HG03095 (cell line): ENCODE results near the gene PDSS1.
"Not testable (repeated sequence)": the region's sequence is repeated elsewhere in the genome, so short reads cannot be mapped to it uniquely, and the experiment has no call there.

ENCODE experiments used
- ATAC-seq: cut with Tn5 transposase; IDR thresholded peaks from one replicate; pipeline ENCODE4 v1.9.1; 2021; ENCODE audit warnings: moderate library complexity; ENCODE audit not compliant: unreplicated experiment

Gene PDSS1

DNA sequence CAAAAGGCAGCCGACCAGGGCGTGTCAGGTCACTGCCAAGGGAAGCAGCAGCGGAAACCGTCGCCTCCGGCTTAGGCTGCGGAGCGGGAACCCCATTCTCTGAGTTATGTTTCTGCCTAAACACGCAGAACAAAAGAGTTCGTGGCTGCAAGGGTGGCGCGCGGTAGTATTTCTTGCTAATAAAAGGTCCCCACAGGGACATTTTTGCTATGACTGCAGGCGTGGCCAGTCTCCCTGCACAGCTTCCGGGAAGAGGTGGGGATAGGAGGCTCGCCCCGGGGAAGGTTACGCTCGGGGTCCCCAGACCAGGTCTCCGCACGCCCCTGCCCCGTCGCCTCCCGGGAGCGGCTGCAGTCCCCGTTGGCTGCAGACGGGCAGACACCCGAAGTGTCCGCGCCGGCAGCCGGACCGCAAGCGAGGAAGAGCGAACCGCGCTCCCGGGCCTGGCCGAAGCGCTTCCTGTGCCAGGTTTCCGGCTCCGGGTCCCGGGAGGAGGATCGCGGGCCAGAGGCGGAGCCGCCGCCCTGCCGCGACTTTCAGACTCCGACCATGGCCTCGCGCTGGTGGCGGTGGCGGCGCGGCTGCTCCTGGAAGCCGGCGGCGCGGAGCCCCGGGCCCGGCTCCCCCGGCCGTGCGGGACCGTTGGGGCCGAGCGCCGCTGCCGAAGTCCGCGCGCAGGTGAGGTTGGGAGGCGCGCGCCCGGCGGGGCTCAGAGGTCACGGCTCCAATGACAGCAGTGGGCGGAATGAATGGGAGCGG, at the start of gene PDSS1:
Gene PDSS1, plus strand, starts transcription at position 539 of the 759 bp plus-strand sequence. Its CDS starts 11 bp downstream, at position 550.
- peak; percentile 87 for ATAC-seq

DNA sequence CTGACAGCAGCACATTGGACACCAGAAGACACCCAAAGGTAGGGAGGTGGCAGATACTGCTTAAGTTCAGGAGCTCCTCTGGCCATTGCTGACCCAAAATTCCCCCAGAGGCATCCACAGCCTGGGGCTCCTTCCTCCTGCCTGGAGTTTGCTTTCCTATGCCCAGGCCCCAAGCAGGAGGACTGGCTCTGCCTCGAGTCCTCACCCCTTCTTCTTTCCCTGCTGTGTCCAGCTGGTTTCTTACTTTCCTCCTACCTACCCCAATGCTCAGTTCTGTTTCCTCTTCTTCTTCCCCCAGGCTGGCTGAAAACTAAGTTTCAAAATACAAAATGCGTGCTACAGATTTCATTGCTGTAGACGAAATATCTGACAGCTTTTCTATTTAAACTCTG, 49.3 kb upstream of the PDSS1 start:
- ATAC-seq, result not testable (repeated sequence)

DNA sequence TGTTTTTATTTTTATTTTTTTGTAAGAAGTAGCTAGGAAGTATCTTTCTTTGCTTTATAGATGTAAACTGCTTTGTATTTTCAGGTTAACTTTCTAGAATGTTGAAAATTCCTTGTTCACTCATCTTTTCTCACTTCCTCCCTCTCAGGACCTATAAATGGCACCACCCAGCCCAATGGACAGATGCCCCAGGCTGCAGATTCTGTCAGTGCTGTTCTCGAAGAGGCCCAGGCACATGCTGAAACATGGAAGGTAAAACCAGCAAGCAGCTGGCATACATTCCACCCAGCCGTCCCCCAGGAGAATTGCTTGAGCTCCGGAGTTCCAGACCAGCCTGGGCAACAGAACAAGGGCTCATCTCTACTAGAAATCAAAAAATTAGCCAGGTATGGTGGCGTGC, 47.1 kb upstream of the PDSS1 start:
- ATAC-seq, result no peak

- ATAC-seq, result not testable (repeated sequence)
Observed at GRCh38 chr10:26651476-26651875, 46.0 kb upstream of the PDSS1 start.

DNA sequence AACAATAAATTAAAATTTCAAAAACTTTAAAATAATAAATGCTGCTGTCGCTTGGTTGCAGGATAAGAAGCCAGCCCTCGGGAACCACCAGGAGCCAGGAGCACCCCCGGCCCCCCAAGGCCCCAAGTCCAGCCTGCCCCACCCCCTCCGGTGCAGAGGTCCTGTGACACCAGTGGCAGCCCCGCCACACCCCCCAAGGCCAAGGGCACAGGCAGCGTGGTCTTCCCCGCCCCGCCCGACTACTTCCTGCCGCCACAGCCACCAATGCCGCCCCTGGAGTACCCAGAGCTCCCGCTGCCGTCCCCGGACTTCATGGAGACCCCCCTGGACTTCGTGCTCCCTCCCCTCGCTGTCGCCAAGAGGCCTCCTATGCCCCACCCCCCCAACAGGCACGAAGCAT, 44.5 kb upstream of the PDSS1 start:
- ATAC-seq, result no peak

GRCh38 chr10:26655746-26656145, 41.8 kb upstream of the PDSS1 start:
- no peak for ATAC-seq

- ATAC-seq, result no peak
Observed at GRCh38 chr10:26662864-26663263, 34.6 kb upstream of the PDSS1 start.

- ATAC-seq, result no peak
Observed at GRCh38 chr10:26665080-26666048, 32.1 kb upstream of the PDSS1 start.

DNA sequence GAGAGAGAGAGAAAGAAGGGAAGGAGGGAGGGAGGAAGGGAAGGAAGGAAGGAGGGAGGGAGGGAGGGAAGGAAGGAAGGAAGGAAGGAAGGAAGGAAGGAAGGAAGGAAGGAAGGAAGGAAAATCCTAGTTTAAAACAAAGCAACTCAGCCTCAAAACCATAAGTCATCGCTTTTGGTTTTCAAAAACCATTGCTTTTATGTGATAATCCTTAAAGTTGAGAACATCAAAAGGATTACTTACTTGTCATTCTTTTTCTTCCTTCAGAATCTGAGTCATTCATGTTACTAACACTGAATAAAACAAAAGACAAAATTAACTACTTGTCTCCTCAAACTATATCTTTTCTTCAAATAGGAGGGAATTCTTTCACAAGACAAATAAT, 21.6 kb upstream of the PDSS1 start:
- ATAC-seq, result no peak

- ATAC-seq, result no peak
Observed at GRCh38 chr10:26679588-26679987, 17.9 kb upstream of the PDSS1 start.

GRCh38 chr10:26681076-26681475, 16.4 kb upstream of the PDSS1 start:
- ATAC-seq, result no peak

DNA sequence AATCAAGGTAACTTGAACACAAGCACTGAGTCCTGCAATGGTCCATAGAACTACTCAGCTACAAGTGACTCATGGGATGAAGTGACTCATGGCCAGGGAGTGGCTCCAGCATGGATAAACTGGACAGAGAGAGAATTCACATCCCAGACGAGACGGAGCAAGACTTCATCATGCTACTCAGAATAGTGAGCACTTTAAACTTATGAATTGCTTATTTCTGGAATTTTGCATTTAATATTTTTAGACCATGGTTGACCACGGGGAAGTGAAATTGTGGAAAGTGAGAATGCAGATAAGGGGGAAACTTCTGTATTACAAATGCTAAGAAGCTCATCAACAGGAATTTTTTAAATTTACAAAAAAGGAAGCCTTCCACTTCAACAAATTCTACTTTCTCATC, 15.5 kb upstream of the PDSS1 start:
- not testable (repeated sequence) for ATAC-seq

GRCh38 chr10:26682931-26683330, 14.6 kb upstream of the PDSS1 start:
- no peak for ATAC-seq

GRCh38 chr10:26684667-26685264, 12.7 kb upstream of the PDSS1 start:
- ATAC-seq, result peak; percentile 83

DNA sequence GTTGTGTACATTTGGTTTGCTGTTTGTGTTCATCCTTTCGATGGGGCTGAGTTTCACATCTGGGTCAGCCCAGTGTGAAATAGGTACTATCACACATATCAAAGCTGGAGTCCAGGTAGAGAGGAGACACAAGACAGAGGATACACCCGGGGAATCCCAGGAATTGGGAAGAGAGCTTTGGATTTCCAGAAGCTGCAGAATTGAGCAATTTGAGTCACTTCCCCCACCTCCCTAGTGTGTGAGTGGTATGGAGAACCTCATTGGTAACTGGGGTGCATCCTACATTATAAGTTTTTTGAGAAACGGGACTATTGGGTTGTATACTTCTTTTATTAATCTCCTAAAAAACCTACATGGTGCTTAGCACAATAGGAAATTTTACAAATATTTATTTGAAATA, 12.1 kb upstream of the PDSS1 start:
- no peak for ATAC-seq

GRCh38 chr10:26689399-26689798, 8.1 kb upstream of the PDSS1 start:
- ATAC-seq, result no peak

DNA sequence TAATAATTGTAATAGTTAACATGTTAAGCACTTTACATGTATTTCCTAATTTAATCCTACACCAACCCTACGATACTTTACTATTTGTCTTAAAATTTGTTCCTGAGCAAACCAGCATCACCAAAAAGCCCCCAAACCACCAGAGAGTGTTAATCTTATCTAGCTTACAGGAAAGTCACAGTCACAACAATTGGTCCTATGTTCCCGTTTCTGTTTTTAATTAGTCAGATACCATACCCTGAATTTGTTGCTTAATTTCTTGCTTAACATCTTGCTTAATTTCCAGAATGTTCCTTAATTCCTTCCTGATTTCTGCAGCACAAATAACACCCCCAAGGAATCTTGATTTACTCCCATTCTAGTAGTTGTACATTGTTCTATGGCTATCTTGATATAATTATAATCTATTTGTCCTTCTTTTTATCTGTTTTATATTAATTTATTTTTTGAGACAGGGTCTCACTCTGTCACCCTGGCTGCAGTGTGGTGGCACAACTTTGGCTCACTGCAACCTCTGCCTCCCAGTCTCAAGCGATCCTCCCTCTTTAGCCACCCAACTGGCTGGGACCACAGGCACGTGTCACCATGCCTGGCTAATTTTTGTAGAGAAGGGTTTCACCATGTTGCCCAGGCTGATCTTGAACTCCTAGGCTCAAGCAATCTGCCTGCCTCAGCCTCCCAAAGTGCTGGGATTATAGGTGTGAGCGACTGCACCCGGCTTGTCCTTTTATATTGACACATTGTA, 6.6 kb upstream of the PDSS1 start:
- ATAC-seq, result no peak

DNA sequence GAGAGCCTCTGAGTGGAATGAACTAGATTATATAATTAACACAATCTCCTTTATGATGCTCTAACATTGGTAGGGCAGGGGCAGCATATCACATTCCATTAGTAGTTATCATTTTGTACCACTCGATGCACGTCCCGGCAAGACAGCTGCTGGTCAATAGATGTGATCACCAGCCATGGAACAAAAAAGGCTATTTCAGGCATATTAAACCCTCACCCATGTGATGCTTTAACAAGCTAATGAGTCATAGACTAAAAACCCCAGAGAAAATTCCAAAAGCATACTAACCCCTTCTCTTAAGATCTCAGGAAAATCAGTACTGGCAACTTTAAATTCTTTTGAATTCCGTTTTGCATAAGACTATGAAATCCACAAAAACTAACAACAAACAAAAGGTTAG, 3.0 kb upstream of the PDSS1 start:
- not testable (repeated sequence) for ATAC-seq

- ATAC-seq, result no peak
Observed at GRCh38 chr10:26696786-26697162, 727 bp upstream of the PDSS1 start.

DNA sequence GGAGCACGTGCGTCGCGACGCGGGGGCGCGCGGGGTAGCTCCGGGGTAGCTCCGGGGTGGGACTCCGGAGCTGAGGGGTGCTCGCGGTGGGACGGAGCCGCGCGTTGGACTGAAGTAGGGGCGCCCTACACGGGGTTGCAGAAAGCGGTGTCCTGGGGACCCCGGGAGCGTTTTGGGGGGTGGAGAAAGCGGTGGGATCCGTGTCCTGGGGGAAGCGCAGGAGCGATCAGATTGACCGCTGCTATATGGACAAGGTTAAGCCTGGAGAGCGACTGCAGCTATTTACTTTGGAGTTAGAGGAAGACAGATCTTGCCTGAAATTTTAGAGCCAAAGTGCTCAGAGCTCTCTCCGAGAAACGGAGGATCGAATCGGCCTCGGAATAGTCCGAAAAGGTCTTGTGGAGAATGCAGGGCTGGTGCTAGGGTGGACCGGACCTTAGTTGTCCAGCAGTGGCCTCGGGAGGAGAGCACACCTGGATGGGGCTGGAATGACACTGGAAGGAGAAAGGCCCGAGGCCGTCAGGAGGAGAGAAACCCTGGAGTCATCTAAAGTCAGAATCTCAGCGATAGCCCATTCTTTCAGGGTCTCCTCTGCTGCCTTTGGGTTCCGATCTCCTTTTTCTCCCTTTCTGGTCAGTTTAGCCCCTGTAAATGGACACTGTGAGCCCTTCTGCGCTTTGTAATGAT, 564 bp downstream of the PDSS1 start:
- ATAC-seq, result no peak
